HG03558 (cell line): ENCODE data around the gene ZNF773.

Experiments used
- ATAC-seq: cut with Tn5 transposase; IDR thresholded peaks from one replicate; pipeline ENCODE4 v1.9.1; 2021; ENCODE audit warnings: moderate number of reproducible peaks; ENCODE audit not compliant: unreplicated experiment; ENCODE audit errors: extremely low read depth

The ZNF773 gene

DNA sequence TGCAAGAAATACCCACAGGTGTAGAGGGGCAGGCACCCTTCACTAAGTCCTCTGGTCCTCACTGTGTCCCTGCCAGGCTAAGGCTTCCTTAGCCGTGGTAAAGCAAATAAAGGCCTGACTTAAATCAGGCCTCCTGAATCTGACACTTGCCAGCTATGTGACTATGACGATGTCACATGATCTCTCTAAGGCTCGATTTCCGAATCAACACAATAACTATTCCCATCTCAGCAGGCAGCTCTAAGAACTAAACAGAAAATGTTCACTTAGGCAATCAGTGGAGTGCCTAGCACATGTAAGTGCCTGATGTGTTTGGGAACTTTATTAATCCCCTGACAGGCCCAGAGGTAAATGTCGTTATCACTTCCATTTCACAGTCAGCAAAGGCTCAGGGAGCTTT is 57.9 kb downstream of the ZNF773 start:
- ATAC-seq, result no peak
